ENCODE data around the gene FAM20B. TPM values are rescaled to one million over a fixed set of nuclear protein-coding genes. Genes with fewer than 3 reads are reported as not detected.

The FAM20B gene
- total and polyA plus RNA-seq, 2 of the 8 experiments (the other 6 are each of a cell fraction or from before 2014, with no cell fraction given): 8.3 to 36.6 TPM

- Histone ChIP-seq H2BK12ac (ENCODE audit: low read depth, low read length) (no peak overlapping the region), H3K56ac (replicated peaks; ENCODE audit: insufficient read length, low read depth, low read length) (no peak overlapping the region), H4K8ac (ENCODE audit: extremely low read depth, insufficient read depth, low read length) (peak overlapping the region; percentile 9; the same call in 1 of the 2 replicates), H3K27me3 (replicated peaks in 1 of 4; ENCODE audit: control insufficient read depth in 3 of 4, extremely low read depth in 1 of 4, insufficient read depth in 3 of 4, low read length in 3 of 4) (no peaks in the 10 kb centered on the region), H3K23ac (ENCODE audit: insufficient read length) (no peak overlapping the region), H2BK20ac (ENCODE audit: low read length) (no peak overlapping the region), H3K4me2 (ENCODE audit: insufficient read depth in 1 of 2, low read depth in 2 of 2, low read length in 2 of 2) (no peak overlapping the region), H3K4ac (replicated peaks; ENCODE audit: insufficient read length, low read depth, low read length) (no peak overlapping the region), H3K9ac (replicated peaks in 1 of 4; ENCODE audit: extremely low read depth in 1 of 4, low read depth in 3 of 4, low read length in 3 of 4) (no peak overlapping the region), H3K27ac (ENCODE audit: low read depth, low read length) (no peak overlapping the region), H2BK120ac (replicated peaks; ENCODE audit: low read depth, low read length) (no peak overlapping the region), H4K5ac (ENCODE audit: insufficient read length, low read depth, low read length) (no peak overlapping the region), H4K20me1 (replicated peaks in 1 of 2; ENCODE audit: control insufficient read depth in 1 of 2, insufficient read depth in 2 of 2, low read length in 2 of 2) (peaks cover 5 to 7% of the 10 kb centered on the region in 2 experiments), H3K79me2 (ENCODE audit: control insufficient read depth in 1 of 2, insufficient read depth in 2 of 2, low read length in 2 of 2) (peaks cover 0 to 17% of the 10 kb centered on the region in 2 experiments; a peak in 1 of 4 replicates), H3K23me2 (ENCODE audit: low read depth, low read length) (no peaks in the 10 kb centered on the region; the same call in 1 of the 2 replicates), H3K4me1 (replicated peaks in 1 of 4; ENCODE audit: control insufficient read depth in 3 of 4, insufficient read depth in 4 of 4, low read length in 3 of 4) (peaks cover 0 to 19% (median 12%) of the 10 kb centered on the region in 4 experiments; a peak in 6 of 7 replicates), H3K9me3 (ENCODE audit: insufficient read depth in 2 of 2, low read depth in 1 of 2, low read length in 1 of 2) (no peaks in the 10 kb centered on the region), H2AK5ac (ENCODE audit: low read depth, low read length) (no peak overlapping the region), H3K4me3 (ENCODE audit: extremely low read depth in 1 of 4, insufficient read depth in 2 of 4, low read depth in 3 of 4, low read length in 4 of 4) (no peak overlapping the region), H2BK5ac (ENCODE audit: low read depth, low read length) (no peak overlapping the region; the same call in 1 of the 2 replicates), H3K79me1 (ENCODE audit: low read depth, low read length) (peaks cover 8% of the 10 kb centered on the region; the same call in 1 of the 2 replicates), H3K18ac (ENCODE audit: extremely low read depth, low read length) (no peak overlapping the region), H3K36me3 (ENCODE audit: control insufficient read depth in 2 of 4, insufficient read depth in 4 of 4, low read length in 3 of 4) (peaks cover 9 to 36% (median 27%) of the 10 kb centered on the region in 4 experiments), H2BK15ac (ENCODE audit: low read length) (no peak overlapping the region), H3K14ac (ENCODE audit: insufficient read length) (no peak overlapping the region), H4K91ac (replicated peaks; ENCODE audit: insufficient read length, low read length) (no peak overlapping the region), H2AFZ (ENCODE audit: low read length) (no peak overlapping the region)
- DNase-seq (ENCODE audit: low read depth in 1 of 2, low spot score in 2 of 2): no peak
- 87% methylated on average over 4 of the region's 4 CpGs; no CpG with 5 or more reads in 1 of the 2 experiments for WGBS, 2 experiments (ENCODE audit: extremely low coverage in 1 of 2, insufficient coverage in 1 of 2, insufficient read length in 1 of 2, insufficient replicate concordance in 2 of 2, low coverage in 1 of 2, low lambda C conversion rate in 2 of 2, missing lambda C conversion rate in 1 of 2)
- POLR2A ChIA-PET (ENCODE audit: partially characterized antibody): interaction anchor here (1.4 to 2.2 kb wide), 2 partner anchors 9 to 10 kb away, joined by 4 to 6 read pairs; partner anchors contain the start of gene TOR3A
- FAIRE-seq: no peak
- CTCF ChIA-PET (ENCODE audit: partially characterized antibody): interaction anchor here (0.9 to 5.7 kb wide), 7 partner anchors 9 to 280 kb away, joined by 3 to 41 read pairs (median 4); no protein-coding TSS in a partner anchor
- TF ChIP-seq POU5F1 (IDR thresholded peaks at IDR 0.05; ENCODE audit: low read depth, low read length): no peak
- TF ChIP-seq HDAC2 (IDR thresholded peaks at IDR 0.05; ENCODE audit: borderline replicate concordance in 1 of 2, low read depth in 2 of 2, low read length in 2 of 2): no peak
- TF ChIP-seq SIX5 (IDR thresholded peaks at IDR 0.05; ENCODE audit: low read depth, low read length): no peak
- no peak for TF ChIP-seq POLR2AphosphoS5 (IDR thresholded peaks at IDR 0.05; ENCODE audit: low read depth, low read length)
- TF ChIP-seq CBX5 (IDR thresholded peaks at IDR 0.05; ENCODE audit: low read depth, low read length): no peak
- no peak for TF ChIP-seq RAD21 (IDR thresholded peaks at IDR 0.05 in 1 of 2, conservative IDR thresholded peaks at IDR 0.05 in 1 of 2; ENCODE audit: low read depth in 2 of 2, low read length in 2 of 2)
- no peak for TF ChIP-seq ATF3 (IDR thresholded peaks at IDR 0.05; ENCODE audit: insufficient read depth, low read depth, low read length)
- no peak for TF ChIP-seq GABPA (IDR thresholded peaks at IDR 0.05; ENCODE audit: borderline replicate concordance, insufficient read depth, low read length)
- no peak for TF ChIP-seq RNF2 (IDR thresholded peaks at IDR 0.05; ENCODE audit: borderline replicate concordance, low read depth, low read length, missing control alignments, poor library complexity, severe bottlenecking)
- no peak for TF ChIP-seq SP4 (IDR thresholded peaks at IDR 0.05; ENCODE audit: low read length)
- TF ChIP-seq MAX (IDR thresholded peaks at IDR 0.05): no peak
Measured at GRCh38 chr1:179090923-179091322, 65.2 kb downstream of the FAM20B start.
